Stimulated activated CD4-positive, alpha-beta T cell treated with anti-CD3 and anti-CD28 coated beads, Interleukin-1b, Interleukin-23, amount 100 ng/mL, for 4 hours (primary cell): Measurements from ENCODE around the gene LRMDA.

Experiments used
- DNase-seq, 2 donors: peaks; one replicate each; pipeline ENCODE4 v3.0.0-alpha.2; 2020; ENCODE audit warnings: low read depth in 2 of 2

Gene LRMDA

GRCh38 chr10:75999001-75999400 lies 567.6 kb downstream of the LRMDA start:
- no peak for DNase-seq

- DNase-seq: no peak
These were observed 568.2 kb downstream of the LRMDA start for GRCh38 chr10:75999515-76000209.

- DNase-seq: no peak
These were observed 569.1 kb downstream of the LRMDA start for GRCh38 chr10:76000550-76000949.

GRCh38 chr10:76001019-76001418 lies 569.6 kb downstream of the LRMDA start:
- DNase-seq: no peak

- no peak for DNase-seq
These were observed 570.0 kb downstream of the LRMDA start for GRCh38 chr10:76001461-76001860.

DNA sequence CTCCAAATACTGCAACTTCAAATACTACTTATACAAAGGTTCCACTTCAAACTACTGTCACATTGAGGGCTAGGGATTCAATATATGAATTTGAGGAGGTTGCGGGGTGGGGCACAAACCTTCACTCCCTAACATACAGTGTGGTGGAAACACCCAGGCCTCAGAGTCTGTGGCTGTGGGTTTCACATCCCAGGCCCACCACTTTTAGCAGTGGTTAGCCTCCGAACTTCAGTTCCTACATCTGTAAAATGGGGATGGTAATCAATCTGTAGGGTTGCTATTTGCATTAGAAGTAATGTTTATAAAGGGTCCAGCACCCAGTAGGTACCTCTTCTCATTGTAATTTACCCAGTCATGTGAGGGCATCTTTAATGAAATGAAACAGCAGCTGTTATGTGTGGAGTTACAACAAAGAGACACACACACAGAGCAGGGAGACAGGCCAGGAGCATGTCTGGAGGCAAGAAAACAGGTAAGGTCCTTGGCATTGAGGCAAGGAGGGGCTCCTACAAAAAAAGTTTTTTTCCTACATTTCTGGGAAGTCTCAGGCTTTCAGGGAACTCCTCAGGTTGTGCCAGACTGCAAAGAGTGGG lies 570.9 kb downstream of the LRMDA start:
- no peak for DNase-seq

DNA sequence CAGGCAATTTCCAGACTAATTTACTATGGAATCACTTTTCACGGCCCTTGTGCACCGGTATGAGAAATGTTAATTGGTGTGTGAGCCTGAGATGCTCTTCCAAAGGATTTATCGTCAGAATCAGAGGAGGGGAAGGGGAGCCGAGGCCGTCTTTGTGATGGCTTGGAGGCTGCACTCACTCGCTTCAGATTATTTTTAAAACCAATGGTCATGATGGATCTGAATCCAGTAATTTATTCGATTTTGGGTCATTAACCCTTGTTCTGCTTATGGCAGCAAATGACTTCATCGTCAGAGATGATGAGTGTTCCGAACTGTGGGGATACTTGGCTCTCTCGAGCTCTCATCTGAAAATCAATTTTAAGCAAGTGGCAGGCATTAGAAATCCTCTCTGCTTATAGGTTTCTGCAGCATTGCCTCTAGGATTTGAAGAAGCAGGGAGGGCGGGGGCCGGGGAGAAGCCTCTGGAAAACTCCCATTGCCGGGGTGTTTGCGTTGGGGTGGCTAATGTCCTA lies 576.3 kb downstream of the LRMDA start:
- DNase-seq: no peak

DNA sequence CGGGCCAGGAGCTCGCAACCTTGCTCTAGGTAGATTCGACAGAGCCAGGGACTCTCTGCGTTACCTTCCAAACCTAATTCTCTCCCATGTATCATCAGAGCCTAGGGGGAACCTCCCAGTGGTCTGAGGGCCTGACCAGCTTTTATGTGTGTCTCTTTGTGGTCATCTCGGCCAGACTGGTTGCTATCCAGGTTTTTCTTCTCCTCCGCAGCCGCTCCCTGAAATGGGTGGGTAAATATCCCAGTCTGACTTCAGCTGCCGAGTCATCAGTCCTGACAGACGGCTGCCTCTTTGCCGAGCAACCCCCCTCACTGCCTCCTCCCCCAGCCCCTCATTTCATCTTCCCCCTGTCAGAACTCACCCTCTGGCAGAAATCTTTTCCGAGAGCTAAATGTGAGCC lies 578.1 kb downstream of the LRMDA start:
- DNase-seq: no peak

DNA sequence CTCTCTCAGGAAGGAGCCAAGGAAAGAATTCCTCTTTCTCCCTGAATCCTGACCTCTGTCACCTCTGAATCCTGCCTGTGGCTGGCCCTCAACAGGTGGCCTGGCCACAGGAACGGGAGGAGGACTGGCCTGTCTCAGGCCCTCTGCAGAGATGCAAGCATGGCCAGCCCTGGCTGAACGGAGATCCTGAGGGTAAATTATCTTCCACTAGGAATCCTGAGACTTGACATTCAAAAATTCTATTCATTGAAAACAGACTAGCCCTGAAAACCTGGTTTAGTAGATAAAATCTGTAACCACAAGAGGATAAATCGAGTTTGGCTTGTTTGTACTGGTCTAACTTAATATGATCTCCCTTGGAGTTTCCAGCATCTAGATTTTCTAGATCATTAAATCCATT lies 579.3 kb downstream of the LRMDA start:
- no peak for DNase-seq

DNA sequence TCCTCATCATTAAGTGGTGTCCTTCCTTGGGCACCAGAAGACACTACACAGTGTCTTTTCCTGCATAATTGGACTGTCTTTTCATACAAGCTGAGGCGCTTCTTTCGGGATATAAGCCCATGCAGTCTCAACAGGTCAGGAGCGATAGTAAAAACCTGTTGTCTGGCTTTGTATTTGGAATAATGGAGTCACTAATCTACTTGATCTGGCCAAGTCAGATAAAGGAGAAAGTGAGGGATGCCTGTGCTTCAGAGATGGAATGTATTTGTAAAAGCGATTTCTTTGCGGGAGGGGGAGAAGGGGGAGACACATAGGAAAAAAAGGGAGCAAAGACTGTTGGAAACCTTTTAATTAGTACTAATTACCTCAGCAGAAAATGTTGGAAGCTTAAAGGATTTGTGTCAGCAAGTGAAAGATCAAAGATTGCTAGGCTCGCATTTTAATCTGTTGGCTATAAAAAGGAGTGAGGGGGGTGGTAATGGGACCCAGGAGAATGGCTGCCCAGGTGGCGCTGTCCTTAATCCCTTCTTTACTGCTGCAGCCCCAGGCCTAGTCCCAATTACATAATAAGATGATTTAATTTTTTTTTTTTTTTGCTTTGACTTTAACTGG lies 581.4 kb downstream of the LRMDA start:
- no peak for DNase-seq

DNA sequence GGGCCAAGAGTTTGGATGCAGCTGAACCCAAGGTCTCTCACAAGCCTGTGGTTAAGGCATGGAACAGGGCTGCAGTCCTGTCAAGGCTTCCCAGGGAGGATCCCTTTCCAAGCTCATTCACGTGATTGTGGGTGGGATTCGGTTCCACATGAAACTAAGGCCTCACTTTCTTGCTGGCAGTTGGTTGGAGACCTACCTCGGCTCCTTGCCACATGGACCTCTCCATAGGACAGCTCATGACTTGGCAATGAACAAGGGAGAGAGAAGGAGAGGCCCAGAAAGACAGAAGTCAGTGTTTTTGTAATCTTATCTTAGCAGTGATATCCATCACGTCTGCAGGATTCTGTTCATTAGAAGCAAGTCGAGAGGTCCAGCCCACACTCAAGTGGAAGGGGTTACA lies 583.8 kb downstream of the LRMDA start:
- DNase-seq: no peak

DNA sequence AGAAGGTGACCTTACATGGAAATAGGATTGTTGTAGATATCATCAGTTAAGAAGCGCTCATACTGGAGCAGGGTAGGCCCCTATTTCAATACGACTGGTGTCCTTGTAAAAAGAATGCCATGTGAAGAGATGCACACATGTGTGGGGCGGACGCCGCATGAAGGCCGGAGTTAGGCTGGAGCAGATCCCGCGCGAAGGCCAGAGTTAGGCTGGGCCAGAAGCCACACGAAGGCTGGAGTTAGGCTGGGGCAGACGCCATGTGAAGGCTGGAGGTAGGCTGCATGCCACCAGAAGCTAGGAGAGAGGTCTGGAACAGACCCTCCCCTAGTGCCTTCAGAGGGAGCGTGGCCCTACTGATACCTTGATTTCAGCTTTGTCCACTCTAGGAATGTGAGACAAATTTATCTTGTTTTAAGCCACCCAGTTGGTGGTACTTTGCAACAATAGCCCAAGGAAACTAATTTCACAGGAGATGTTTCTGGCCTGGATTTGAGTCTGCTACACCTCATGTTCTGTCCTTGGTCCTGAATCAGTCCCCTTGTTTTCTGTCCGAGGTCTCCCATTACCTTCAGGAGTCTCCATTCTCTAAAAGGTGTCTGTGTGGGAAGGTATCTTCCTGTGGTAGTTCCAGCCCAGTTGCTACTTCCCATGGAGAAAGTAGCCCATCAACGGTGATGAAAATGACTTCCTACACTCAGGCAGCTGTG lies 585.8 kb downstream of the LRMDA start:
- DNase-seq: no peak

- DNase-seq: no peak
These were observed 586.5 kb downstream of the LRMDA start for GRCh38 chr10:76017733-76018433.

GRCh38 chr10:76020630-76021029 lies 589.2 kb downstream of the LRMDA start:
- no peak for DNase-seq

- DNase-seq: no peak
These were observed 590.0 kb downstream of the LRMDA start for GRCh38 chr10:76021398-76021797.

DNA sequence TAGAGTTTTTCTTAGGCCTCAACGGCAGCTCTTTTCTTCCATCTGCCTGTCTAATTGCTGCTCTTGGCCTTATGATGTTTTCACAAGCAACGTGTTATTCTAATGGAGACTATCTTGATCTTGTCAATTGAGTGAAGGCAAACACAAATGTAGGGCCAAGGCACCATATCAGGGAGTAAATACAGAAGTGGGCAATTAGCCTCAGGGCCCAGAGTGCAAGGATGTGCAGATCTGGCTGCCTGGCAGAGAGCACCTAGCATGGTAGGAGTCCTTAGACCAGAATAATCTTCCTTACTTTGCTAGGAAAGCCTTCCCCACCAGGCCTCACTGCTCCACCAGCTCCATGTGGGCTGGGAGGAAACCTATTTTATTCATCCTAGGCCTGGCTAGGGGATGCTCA lies 590.9 kb downstream of the LRMDA start:
- no peak for DNase-seq

GRCh38 chr10:76023007-76023406 lies 591.6 kb downstream of the LRMDA start:
- no peak for DNase-seq

DNA sequence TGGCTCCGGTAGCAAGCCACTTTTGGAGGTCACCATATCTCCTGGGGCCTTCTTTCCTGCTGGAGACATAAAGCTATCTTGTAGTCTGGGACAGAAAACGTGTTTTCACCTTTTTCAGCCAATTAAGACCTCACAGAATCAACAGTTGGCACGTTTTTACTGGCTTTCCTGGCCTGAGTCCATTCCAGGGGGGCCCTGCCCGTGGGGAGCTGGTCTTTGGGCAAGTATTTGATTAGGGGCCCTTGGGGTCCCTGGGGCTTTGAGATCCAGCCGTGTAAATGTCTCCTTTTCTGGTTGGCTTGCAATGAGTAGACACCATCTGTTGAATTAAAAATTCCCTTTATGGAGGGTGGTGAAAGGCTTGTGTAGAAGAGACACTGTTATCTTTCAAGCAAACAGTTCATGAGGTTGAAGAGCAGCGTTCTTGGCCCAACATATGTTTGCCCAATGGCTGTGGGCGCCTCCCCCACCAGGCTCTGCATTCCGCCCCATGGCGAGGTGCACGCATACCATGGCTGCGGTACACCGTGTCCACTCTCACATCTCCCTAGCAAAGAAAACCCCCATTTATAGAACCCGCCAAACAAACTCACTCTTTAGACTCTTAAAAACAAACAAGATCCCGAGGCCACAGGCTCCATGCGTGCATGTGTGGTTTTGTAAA lies 593.2 kb downstream of the LRMDA start:
- DNase-seq: no peak

GRCh38 chr10:76025124-76025477 lies 593.7 kb downstream of the LRMDA start:
- DNase-seq: no peak

DNA sequence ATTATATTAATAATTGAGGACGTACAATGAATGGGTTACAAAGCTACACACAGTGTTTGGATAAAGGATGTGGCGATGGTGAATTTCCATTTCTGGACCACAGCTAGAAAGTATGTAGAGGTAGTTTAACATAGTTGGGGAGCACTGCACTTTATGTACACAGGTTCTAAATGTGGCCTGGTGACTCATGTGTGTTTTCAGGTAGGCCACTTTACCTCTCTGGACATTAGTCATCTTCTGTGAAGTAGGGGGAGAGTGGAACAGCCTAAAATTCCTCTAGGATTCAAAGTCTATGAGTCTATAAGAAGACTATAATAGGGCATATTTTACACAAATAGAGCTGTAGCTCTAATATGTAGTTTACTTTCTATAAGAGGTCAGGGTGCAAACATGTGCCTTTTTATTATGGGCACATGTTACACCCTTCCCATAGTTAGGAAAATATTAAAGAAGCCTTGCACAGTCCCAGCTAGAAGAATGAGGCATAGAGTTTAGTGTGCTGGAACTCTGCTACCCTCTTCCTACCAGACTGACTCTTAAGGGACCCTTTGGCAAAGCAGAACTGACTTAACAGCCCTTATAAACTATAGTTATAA lies 594.9 kb downstream of the LRMDA start:
- DNase-seq: no peak

DNA sequence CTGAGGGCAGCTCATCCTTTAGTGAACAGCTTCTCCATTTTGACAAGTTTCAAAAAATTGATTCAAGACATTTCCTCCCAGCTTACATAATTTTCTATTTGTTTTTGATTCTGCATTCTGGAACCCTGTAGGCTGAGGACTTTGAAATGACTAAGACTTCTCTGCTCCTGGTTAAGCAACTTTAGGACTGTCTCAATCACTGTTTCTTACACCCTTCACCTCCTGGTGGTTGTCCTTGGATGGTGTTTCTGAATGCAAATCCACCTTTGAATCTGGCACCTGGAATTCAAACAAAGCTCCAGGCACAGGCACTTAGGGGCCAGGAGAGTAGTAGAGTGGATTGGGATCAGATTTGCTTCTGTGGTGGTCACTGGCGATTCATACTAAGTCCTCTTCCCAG lies 595.5 kb downstream of the LRMDA start:
- no peak for DNase-seq
